GM19463 (cell line): ENCODE measurements around the gene CTDSP1.

Source experiments
- ATAC-seq: cut with Tn5 transposase; IDR thresholded peaks from one replicate; pipeline ENCODE4 v1.9.1; 2021; ENCODE audit warnings: mild to moderate bottlenecking, moderate library complexity; ENCODE audit not compliant: unreplicated experiment

The CTDSP1 gene

DNA sequence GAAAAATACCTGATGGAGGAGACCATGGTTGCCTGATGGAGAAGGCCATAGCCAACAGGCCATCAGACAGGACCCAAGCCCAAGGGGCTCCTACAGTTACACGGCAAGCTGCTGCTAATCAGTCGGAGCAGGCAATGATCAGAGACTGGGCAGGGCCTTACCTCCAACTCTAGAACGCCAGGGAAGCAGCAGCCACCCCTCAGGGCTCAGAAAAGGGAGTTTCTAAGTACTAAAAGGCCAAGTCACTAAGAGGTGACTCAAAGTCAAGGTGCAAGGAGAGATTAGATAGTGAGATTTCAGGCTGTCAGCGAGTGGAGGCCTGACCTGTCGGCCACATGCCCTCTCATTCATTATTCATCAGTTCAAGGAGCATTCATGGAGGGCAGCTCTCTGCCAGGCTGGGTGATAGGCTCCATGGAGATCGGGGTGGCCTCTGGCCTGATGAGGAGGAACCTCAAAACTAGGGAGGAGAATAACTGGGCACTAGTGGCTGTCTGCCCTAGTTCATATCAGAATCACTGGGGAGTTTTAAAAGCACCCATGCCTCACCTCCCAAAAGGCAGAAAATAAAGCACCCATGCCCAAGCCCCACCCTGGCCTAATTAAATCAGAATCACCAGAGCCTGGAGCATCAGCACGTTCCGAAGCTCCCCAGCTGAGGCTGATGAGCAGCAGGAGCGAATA lies 22.9 kb downstream of the CTDSP1 start:
- no peak for ATAC-seq

DNA sequence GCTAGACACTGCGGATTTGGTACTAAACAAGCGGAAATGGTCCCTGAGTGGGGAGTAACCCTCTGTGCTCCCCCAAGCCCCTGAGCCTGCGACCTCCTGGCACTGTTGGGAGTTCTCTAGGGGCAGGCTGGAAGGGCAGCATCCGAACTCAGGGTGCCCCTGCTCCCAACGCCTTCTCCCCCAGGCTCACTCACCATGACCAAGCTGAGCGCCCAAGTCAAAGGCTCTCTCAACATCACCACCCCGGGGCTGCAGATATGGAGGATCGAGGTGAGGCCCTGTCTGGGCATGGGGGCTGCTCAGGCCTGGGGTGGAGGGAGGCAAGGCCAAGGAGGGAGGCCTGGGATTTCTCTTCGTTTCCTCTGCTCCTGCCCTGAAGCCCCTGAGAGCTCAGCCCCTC lies 23.9 kb downstream of the CTDSP1 start:
- ATAC-seq, result no peak

DNA sequence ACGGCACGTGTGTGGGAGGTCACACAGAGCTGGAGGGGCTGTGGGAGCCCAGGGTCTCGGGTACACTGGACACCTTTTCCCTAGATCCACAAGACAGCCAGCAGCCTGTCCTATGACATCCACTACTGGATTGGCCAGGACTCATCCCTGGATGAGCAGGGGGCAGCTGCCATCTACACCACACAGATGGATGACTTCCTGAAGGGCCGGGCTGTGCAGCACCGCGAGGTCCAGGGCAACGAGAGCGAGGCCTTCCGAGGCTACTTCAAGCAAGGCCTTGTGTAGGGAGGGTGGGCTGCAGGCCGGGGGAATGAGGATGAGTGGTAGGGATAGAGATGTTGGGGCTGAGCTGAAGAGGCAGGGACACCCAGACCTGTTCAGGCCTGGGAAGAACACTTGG lies 25.9 kb downstream of the CTDSP1 start:
- no peak for ATAC-seq

DNA sequence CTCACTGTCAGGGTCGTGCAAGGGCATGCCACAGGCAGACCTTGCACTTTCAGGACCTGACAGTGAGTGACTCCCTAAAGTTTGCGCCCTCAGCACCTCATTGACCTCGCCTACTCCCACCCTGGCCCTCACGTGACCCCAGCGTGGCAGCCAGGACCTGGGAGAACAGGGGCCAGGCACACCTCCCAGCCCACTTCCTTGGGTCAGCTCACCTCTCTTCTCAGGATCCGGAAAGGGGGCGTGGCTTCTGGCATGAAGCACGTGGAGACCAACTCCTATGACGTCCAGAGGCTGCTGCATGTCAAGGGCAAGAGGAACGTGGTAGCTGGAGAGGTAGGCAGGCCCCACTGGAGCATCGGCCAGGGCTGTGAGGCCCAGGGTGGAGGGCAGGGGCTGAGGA lies 28.1 kb downstream of the CTDSP1 start:
- ATAC-seq, result no peak

DNA sequence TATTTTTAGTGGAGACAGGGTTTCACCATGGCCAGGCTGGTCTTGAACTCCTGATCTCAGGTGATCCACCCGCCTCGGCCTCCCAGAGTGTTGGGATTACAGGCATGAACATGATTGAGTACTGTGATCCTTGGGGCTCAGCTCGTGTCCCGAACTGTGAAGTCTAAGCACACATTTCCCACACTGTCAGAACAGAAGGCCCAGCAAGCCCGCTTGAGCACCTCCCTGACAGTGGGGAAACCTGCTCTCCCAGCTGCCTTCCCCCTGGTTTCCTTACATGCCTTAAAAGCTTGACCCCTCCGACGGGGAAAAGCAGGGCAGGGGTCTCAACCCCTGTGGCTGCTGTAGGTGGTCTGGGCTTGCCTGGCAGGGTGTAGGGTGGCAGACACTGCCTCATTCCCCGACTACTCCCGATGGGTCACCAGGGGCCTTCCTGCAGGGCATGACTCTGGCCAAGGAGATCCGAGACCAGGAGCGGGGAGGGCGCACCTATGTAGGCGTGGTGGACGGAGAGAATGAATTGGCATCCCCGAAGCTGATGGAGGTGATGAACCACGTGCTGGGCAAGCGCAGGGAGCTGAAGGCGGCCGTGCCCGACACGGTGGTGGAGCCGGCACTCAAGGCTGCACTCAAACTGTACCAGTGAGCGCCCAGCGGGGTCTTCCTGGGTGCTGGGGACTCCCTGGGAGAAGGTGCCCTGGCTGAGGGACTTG lies 29.3 kb downstream of the CTDSP1 start:
- no peak for ATAC-seq

DNA sequence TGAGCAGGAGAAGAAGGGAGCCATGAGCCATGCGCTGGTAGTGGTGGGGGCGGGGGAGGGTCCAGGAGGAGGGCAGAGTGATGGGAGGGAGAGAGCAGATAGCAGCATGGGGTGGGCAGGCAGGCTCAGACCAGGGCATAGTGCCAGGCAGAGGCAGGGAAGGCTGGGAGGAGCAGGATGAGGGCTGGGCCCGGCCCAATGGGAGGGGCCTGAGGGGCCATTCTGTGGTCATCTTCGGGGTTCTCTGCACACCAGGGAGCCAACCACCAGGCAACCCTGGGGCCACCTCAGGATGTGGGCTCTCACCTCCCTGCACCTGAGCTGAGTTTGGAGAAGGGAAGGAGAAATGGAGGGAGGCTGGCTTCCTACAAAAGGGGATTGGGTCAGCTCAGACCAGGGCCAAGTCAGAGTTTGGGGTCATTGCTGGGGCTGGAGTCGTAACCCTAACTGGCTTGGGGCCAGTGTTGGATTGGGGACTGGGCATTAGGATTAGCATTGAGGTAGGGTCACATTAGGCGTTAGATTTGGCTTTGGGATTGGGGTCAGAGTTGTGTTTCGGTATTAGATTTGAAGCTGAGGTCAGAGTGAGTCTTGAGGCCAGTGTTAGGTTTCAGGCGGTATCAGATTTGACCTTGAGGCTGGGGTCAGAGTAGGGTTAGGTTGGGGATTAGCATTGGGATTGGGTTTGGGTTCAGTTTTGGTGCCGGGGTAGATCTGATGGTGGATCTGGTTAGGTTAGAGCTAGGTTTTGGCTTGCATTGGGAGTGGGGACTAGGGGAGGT lies 30.4 kb downstream of the CTDSP1 start:
- no peak for ATAC-seq

DNA sequence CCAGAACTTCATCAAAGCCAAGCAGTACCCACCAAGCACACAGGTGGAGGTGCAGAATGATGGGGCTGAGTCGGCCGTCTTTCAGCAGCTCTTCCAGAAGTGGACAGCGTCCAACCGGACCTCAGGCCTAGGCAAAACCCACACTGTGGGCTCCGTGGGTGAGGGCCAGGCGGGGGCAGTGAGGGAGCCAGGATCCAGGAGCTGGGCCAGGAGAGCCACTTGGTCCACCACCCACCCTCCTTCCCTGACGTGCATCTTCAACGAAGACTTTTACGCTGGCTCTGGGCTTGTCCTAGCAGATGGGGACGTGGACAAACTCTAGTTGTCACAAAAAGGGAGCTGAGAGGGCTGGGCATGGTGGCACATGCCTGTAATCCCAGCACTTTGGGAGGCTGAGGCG lies 31.1 kb downstream of the CTDSP1 start:
- no peak for ATAC-seq

DNA sequence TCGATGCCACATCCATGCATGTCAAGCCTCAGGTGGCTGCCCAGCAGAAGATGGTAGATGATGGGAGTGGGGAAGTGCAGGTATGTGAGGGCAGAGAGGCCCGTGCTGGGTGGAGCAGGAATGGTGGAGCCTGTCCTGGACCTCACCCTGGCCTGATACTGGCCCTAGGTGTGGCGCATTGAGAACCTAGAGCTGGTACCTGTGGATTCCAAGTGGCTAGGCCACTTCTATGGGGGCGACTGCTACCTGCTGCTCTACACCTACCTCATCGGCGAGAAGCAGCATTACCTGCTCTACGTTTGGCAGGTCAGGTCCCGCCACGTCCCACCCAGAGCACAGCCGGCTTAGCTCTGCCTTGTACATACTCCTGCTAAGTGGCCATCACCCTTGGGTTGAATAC lies 32.2 kb downstream of the CTDSP1 start:
- ATAC-seq, result no peak

DNA sequence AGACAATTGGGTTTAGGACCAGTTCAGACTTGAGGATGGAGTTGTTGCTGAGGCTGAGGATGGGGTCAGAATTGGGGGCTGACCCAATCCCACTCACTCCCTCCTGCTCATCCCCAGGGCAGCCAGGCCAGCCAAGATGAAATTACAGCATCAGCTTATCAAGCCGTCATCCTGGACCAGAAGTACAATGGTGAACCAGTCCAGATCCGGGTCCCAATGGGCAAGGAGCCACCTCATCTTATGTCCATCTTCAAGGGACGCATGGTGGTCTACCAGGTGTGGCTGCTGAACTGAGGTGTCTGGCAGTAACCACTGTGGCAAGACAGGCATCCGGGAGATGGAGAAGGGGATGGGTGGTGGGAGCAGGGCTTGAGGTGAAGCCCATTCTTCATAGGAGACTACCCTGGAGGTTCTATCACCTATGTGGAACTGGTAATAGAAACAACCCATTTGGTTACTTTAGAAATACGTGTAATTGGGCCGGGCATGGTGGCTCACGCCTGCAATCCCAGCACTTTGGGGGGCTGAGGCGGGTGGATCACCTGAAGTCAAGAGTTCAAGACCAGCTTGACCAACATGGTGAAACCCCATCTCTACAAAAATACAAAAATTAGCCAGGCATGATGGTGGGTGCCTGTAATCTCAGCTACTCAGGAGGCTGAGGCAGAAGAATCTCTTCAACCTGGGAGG lies 33.2 kb downstream of the CTDSP1 start:
- ATAC-seq, result no peak

DNA sequence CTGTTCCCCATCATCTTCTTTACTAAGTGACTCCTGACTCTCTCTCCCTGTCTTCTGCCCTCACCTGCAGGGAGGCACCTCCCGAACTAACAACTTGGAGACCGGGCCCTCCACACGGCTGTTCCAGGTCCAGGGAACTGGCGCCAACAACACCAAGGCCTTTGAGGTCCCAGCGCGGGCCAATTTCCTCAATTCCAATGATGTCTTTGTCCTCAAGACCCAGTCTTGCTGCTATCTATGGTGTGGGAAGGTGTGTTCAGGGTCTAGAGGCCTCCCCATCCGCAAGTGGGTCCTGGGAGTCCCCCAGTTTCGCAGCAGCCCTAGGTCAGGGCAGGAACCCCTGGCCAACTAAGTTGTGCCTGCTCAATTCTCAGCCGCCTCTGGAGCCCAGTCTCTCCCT lies 34.8 kb downstream of the CTDSP1 start:
- ATAC-seq, result no peak

DNA sequence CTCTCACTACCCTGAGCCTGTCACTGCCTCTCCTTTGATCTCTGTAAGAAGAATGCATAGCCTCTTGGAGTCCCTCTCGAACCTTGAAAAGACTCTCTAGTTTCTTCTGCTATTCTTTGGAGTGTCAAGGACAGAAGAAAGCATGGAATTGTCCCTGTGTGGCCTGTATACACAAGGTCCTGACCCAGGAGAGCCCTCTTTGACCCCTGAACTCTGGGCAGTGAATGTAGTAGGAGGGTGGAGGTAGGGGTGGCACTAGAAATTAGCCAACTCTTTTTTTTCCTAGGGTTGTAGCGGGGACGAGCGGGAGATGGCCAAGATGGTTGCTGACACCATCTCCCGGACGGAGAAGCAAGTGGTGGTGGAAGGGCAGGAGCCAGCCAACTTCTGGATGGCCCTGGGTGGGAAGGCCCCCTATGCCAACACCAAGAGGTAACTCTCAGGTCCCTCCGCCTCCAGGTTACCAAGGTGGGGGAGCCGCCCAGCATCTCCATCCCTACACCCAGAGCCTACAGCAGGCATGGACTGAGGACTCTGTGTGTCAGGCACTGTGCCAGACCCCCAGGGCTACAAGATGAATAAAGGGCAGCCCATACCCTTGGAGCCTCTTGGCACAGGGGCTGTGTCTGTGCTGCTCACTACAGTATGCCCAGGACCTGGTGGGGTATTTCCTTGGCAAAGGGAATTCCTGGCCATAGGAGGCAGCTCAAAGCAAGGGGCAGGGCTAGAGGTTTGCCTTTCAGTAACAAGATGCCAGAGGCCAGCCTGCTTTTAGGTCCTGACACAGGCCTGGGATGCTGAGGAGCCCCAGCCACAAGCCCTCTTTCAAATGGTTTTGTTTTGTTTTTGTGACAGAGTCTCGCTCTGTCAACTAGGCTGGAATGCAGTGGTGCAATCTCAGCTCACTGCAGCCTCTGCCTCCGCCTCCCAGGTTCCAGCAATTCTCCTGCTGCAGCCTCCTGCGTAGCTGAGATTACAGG lies 35.6 kb downstream of the CTDSP1 start:
- no peak for ATAC-seq

DNA sequence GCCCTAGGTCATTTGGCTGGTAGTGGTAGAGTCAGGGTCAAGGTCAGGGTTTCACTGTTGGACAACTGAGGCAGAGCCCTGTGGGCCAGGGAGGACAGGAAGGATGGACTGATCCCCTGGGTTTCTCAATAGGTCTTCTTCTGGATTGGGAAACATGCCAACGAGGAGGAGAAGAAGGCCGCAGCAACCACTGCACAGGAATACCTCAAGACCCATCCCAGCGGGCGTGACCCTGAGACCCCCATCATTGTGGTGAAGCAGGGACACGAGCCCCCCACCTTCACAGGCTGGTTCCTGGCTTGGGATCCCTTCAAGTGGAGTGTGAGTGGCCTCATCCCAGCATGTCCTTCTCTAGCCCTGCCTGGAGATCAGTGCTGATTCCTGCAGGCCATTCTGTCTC lies 37.3 kb downstream of the CTDSP1 start:
- no peak for ATAC-seq

DNA sequence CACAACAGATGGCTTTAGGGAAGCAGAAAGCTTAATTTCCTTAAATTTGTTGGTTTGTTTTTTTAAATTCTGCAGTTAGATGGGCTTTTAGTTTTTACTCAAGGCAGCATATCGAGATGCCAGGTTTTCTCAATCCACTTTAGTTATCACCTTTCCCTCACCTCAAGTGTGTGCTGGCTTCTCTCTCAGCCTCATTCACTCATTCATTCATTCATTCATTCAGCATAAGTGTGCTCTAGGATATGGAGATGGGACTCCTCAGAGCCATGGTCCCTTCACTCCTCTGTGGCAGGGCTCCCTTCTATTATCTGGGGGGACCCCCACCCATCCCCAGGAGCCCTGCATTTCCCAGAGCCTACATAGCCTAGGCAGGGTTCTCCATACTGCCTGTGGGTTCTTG lies 38.3 kb downstream of the CTDSP1 start:
- ATAC-seq, result no peak

DNA sequence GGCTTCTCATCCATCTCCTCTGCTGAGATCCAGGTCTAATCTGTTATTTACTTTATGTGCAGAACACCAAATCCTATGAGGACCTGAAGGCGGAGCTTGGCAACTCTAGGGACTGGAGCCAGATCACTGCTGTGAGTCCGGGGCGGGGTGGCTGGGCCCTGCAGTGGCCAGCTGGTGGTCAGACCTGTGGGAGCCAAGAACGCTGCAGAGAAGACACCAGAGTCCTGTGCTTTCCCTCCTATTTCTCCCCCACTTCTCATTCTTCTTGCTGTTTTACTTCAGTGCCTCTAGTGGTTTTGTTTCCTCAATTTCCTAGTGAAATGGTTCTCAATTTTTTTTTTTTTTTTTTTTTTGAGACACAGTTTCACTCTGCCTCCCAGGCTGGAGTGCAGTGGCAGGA lies 38.9 kb downstream of the CTDSP1 start:
- ATAC-seq, result no peak

DNA sequence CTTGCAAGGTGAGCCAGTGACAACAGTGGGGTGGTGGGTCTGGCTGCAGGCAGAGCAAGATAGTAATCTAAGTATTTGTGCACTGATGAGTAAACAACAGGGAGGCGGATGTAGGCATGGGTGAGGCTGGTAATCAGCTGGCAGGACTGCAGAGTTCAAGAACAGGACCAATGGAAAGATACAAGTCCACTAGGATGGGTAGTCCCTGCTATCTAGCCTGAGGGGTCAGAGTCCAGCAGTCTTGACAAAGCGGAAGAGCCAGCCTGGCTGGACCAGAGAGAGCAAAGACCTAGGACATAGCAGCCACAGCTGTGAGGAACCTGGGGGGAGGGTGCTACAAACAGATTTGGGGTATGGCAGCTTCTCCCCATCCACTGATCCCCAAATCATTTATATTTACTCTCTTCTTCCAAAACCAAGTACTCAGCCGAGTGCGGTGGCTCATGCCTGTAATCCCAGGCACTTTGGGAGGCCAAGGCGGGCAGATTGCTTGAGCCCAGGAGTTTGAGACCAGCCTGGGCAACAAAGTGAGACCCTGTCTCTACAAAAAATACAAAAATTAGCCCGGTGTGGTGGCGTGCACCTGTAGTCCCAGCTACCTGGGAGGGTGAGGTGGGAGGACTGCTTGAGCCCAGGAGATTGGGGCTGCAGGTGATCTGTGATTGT lies 45.2 kb downstream of the CTDSP1 start:
- no peak for ATAC-seq

DNA sequence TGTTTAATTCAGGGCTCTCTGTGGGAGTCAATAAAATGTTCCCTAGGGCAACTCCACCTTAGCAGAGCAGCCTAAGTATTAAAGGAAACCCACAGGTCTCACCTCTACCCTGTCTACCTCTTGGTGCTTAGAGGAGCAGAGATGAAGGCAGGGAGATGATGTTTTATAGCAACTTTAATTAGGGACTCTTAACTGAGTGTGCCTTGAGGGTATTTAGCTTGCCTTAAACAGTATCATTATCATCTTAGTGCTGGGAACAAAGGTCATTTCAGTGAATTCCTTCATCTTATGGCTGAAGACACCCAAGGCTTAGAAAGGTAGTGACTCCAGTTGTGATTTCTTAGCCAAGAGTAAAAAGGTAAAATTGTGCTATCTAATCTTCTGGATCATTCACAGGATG lies 45.9 kb downstream of the CTDSP1 start:
- no peak for ATAC-seq

DNA sequence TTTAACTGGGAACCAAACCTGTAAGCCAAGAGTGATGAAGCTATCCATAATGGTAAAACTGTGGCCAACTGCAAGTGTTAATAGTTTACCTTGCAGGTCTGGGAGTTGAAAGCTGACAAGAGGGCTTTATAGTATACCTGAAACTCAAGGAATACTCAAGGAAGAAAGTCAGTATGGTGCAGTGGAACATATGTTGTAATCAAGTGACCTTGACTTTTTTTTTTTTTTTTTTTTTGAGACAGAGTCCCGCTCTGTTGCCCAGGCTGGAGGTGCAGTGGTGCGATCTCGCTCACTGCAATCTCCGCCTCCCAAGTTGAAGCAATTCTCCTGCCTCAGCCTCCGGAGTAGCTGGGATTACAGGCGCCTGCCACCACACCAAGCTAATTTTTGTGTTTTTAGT lies 46.9 kb downstream of the CTDSP1 start:
- no peak for ATAC-seq

DNA sequence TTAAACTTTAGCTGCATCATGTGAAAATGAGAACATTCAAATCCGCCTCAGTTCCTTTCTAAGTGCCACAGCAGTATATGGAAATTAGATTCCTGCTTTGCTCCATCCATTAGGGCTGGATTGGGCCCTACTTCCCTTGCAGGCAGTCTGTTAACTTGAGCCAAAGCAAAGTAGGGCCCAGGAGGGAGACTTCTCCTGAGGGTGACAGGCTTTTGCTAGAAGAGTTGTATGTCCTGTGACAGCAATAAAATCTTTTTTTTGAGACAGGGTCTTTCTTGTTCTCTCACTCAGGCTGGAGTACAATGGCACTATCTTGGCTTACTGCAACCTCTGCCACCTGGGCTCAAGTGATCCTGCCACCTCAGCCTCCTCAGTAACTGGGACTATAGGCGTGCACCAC lies 47.4 kb downstream of the CTDSP1 start:
- no peak for ATAC-seq

DNA sequence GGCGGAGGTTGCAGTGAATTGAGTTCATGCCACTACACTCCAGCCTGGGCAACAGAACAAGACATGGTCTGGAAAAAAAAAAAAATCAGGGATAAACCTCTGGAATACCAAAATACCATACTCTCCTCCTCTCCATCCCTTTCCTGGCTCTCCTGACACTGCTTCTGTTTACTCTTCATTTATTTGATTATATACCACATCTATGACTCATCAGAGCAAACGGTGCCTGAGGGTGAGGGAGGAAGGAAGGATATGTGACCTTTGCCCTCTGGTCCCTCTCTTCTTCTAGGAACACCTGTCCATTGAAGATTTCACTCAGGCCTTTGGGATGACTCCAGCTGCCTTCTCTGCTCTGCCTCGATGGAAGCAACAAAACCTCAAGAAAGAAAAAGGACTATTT lies 49.3 kb downstream of the CTDSP1 start:
- no peak for ATAC-seq

DNA sequence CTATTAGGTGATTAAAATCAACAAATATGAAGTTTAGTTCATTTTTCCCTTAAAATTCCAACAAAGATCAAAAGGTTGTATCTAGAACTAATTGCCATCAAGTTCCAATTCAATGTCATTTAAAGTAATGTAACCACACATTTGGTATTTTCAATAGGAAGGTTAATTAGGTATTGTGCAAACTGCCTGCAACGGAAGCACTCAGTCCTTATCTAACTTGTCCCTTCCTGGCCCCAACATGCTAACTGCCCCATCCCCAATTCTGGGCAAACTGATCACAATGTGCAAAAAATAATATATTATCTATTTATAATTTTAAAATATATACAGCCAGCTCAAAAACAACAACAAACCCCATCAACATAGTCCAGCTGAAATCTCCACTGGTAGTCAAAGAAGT lies 52.4 kb downstream of the CTDSP1 start:
- no peak for ATAC-seq
